GM20431 (cell line): ENCODE data around the gene CAMKMT.
"Not testable (repeated sequence)": the region's sequence is repeated elsewhere in the genome, so short reads cannot be mapped to it uniquely, and the experiment has no call there.

ENCODE experiments used
- in situ Hi-C: fragments of 300-500 bp; cut with MseI, MboI; formaldehyde crosslinking; loops from one replicate; pipeline ENCODE4 v1.15.0; 2020; ENCODE audit warnings: low sequenced_read_pairs; ENCODE audit not compliant: unreplicated experiment

The CAMKMT gene

GRCh38 chr2:44494006-44494405 lies 132.3 kb downstream of the CAMKMT start:
- in situ Hi-C loops = no loop called here

GRCh38 chr2:44495035-44495434 lies 133.3 kb downstream of the CAMKMT start:
- in situ Hi-C loops = no loop called here

GRCh38 chr2:44495544-44495943 lies 133.8 kb downstream of the CAMKMT start:
- in situ Hi-C loops = no loop called here

- in situ Hi-C loops = no loop called here
These were observed 134.4 kb downstream of the CAMKMT start for GRCh38 chr2:44496130-44496529.

GRCh38 chr2:44498551-44498950 lies 136.8 kb downstream of the CAMKMT start:
- in situ Hi-C loops = no loop called here

GRCh38 chr2:44505664-44506063 lies 143.9 kb downstream of the CAMKMT start:
- in situ Hi-C loops = not testable (repeated sequence)

- in situ Hi-C loops = no loop called here
These were observed 148.5 kb downstream of the CAMKMT start for GRCh38 chr2:44510246-44510645.

GRCh38 chr2:44515416-44515815 lies 153.7 kb downstream of the CAMKMT start:
- in situ Hi-C loops = no loop called here

GRCh38 chr2:44519026-44519425 lies 157.3 kb downstream of the CAMKMT start:
- in situ Hi-C loops = no loop called here

GRCh38 chr2:44522846-44523245 lies 161.1 kb downstream of the CAMKMT start:
- in situ Hi-C loops = no loop called here

- in situ Hi-C loops = no loop called here
These were observed 162.7 kb downstream of the CAMKMT start for GRCh38 chr2:44524347-44524926.

- in situ Hi-C loops = no loop called here
These were observed 164.6 kb downstream of the CAMKMT start for GRCh38 chr2:44526352-44526751.

- in situ Hi-C loops = no loop called here
These were observed 166.8 kb downstream of the CAMKMT start for GRCh38 chr2:44528595-44528994.

- in situ Hi-C loops = no loop called here
These were observed 167.7 kb downstream of the CAMKMT start for GRCh38 chr2:44529448-44529847.

GRCh38 chr2:44531289-44531688 lies 169.5 kb downstream of the CAMKMT start:
- in situ Hi-C loops = no loop called here

- in situ Hi-C loops = no loop called here
These were observed 170.3 kb downstream of the CAMKMT start for GRCh38 chr2:44532031-44532430.

- in situ Hi-C loops = no loop called here
These were observed 171.8 kb downstream of the CAMKMT start for GRCh38 chr2:44533508-44533907.

GRCh38 chr2:44535376-44535775 lies 173.6 kb downstream of the CAMKMT start:
- in situ Hi-C loops = no loop called here

GRCh38 chr2:44537264-44537663 lies 175.5 kb downstream of the CAMKMT start:
- in situ Hi-C loops = no loop called here

GRCh38 chr2:44542520-44542919 lies 180.8 kb downstream of the CAMKMT start:
- in situ Hi-C loops = no loop called here

- in situ Hi-C loops = no loop called here
These were observed 182.3 kb downstream of the CAMKMT start for GRCh38 chr2:44543773-44544725.
